GM10847 (cell line): ENCODE measurements around the gene CYB5R2.

Experiments used
- POLR2A ChIP-seq: IDR thresholded peaks from 2 replicates; pipeline ENCODE4 v1.6.1; 2011; ENCODE audit not compliant: insufficient read length; ENCODE audit errors: extremely low read depth

CYB5R2 gene

GRCh38 chr11:7630002-7630401 is 43.3 kb downstream of the CYB5R2 start:
- TF ChIP-seq POLR2A, result no peak

- no peak for TF ChIP-seq POLR2A
Measured at GRCh38 chr11:7628660-7629059, 44.6 kb downstream of the CYB5R2 start.

GRCh38 chr11:7622721-7623120 is 50.6 kb downstream of the CYB5R2 start:
- no peak for TF ChIP-seq POLR2A

GRCh38 chr11:7621554-7621953 is 51.7 kb downstream of the CYB5R2 start:
- TF ChIP-seq POLR2A, result no peak

GRCh38 chr11:7621090-7621489 is 52.2 kb downstream of the CYB5R2 start:
- TF ChIP-seq POLR2A, result no peak

- no peak for TF ChIP-seq POLR2A
Measured at GRCh38 chr11:7619322-7619721, 54.0 kb downstream of the CYB5R2 start.

- no peak for TF ChIP-seq POLR2A
Measured at GRCh38 chr11:7617032-7617431, 56.3 kb downstream of the CYB5R2 start.
